ENCODE data around the gene GLIS1.

The GLIS1 gene

DNA sequence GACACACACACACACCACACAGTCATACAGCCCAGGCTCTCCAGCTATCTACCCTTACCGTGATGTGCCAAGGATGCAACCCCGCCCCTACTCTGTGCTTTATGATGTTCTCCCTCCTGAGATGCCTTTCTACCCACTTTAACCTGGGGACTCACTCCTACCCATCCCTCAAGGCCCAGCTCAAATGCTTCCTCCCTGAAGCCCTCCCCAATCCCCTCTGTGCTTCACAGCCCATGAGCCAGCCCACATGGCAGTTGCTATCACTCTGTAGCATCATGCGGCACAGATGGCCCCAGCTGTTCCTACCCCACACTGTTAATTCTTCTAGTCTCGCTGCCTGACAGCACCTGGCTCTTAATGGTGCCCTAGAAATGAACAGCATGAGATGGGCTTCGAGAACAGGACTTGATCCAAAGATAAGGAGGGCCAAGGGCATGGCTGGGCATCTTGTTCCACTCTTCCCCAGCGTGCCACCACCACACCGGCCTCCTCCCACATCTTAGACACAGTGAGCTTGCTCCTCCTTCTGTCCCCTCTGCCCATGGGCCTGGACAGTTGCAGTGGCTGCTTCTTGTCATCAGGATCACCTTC is 109.8 kb downstream of the GLIS1 start:
- no peak for DNase-seq

DNA sequence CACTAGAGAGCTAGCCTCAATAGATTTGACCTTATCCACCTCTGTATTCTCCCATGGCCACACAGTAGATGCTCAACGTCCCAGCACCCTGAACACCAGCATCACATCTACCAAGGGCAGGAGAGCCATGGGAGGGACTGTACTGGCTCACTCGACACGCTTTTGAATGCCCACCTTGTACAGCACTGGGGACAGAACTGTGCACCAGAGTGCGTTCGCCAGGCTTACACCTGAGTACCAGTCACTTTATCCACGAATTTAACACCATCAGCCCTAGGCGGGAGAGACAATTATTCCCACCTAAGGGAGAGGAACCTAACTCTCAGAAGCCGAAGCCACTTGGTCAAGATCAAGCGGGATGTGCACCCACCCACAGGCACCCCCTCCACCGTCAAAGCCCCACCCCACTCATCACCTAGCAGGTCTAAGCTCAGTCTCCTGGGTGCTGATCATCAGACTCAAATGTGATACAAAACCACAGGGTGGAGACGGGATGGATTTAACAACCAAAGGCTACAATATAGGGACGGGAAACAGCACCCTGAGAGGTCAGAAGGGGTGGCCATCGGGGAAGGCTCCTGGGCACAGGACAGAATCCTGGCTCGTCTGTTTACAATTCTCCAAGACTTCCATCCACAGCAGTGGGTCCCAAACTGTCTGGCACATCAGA is 110.5 kb downstream of the GLIS1 start:
- no peak for DNase-seq

DNA sequence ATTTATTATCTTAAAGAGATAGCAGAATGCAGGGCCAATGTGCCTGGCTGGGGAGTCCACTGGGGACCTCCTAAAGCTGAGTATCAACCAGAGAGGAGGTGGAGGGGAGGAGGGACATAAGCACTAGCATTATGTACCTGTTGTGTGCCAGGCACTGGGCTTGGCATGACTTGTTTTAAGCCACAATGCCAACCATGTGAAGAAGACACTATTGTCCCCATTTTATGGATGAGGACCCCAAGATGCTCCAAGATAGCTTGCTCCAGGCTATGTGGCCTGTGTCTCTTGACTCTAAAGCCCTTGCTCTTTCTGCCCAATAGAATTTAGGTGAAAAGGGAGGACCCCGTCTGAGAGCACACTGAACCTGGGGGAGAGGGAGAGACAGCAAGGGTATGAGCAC is 111.3 kb downstream of the GLIS1 start:
- no peak for DNase-seq

DNA sequence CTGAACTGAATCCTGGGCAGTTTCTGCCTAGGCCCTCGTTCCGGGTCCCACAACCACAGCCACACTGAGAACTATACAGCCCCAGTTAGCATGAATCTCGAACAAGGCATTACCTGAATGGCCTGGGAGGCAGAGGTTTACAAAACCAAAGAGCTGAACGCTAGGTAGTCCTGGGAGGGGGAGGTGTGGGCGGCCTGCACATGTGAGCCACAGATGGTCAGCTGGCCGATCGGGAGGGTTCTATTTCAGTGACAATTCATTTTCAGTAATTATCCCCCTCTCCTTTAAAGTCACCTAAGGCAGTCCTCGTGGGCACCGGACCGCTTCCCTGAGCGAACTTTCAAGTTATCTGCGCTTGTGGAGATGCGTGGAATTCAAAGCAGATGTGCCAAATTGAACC is 111.9 kb downstream of the GLIS1 start:
- no peak for DNase-seq

DNA sequence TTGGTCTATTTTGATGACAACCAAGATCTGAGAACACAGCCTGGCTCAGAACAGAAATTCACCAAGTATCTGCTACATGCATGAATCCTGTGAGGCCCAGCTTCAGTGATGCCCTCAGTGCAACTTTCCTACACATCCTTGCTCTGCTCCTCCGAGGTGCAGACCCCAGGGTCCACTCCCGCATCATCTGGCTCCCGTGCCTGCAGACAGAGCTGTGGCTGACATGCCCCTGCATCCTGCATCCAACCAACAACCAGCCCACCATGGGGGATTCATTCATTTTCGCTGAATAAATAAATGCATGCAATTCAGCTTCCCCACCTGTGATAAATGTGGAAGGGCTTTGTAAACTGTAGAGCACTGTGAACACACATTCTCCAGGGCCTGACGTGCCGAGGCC is 112.3 kb downstream of the GLIS1 start:
- DNase-seq: no peak

DNA sequence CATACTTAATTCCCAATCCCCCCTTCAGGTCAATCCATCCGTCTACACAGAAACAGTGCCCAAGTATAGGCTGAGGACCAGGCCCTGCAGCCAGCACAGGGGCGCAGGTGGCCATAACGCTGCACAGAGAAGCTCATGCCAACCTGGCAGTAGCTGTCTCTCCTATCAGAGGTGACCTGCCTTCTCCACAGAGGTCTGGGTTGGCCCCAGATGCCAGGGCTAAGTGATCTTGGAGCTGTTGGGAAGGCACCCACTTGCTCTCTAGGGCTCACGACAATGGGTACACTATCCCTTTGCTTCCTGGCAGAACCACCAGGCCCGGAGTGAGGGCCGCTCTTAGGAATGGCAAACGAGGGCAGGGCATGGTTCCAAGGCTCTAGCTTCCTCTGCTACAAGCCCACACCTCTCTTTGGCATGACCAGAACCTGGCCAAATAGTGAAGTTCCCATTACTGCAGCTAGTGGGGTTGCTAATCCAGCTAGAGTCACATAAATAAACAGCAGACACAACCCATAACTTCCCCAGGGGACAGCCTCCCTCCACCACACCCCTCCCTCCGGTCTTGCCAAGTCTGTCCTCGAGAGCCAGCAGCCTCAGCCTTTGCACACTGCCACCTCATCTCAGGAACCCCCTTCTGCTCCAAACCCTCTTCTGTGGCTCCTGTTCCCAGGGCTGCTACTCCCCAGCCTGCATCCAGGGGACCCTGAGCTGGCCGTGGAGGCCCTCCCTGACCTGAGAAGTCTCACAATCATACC is 113.0 kb downstream of the GLIS1 start:
- DNase-seq: no peak

DNA sequence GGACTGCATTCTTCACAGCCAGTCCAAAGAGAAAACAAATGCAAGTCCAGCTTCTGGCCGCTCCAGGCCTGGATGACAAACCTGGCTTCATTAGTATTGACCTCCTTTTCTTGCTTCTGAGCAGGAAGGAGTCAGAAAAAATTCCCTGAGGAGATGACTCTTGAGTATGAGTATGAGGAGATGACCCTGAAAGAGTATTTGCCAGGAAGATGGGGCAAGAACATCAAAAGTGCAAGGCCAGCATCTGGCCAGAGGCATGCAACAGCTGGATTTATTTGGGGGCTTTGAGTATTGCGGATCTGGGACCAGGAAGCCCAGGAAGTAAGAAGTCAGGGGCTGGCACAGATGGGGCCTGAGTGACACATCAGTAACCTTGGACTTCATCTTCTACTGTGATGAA is 113.9 kb downstream of the GLIS1 start:
- no peak for DNase-seq

DNA sequence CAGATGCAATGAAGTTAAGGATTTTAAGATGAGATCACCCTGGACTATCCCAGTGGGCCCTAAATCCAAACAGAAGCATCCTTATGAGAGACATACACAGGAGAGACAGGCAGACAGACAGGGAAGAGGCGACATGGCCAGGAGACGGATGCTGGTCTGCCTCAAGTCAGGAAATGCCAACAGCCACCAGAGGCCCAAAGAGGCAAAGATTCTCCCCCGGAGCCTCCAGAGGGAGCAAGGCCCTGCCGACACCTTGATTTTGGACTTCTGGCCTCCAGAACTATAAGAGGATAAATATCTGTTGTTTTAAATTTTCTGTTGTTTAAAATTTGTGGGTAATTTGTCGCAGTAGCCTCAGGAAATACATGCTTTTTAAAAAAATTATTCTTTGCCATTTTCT is 116.4 kb downstream of the GLIS1 start:
- no peak for DNase-seq

DNA sequence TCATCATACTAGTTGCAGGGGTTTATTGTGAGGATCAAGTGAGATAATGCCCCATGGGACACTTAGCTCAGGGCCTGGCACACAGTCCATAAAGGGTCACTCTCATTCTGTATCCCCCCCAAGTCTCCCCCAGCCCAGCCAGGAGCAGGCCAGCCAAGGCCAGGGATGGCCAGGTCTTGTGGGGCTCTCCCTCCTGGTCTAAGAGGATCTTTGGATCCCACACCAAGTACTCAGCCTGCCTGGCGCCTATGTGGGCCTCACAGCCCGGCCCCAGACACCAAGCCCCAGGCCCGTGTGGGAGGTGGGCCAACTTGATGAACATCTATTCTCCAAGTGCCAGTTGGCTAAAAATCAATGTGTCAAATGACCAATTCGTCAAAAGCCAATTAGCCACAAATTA is 117.8 kb downstream of the GLIS1 start:
- DNase-seq: no peak

DNA sequence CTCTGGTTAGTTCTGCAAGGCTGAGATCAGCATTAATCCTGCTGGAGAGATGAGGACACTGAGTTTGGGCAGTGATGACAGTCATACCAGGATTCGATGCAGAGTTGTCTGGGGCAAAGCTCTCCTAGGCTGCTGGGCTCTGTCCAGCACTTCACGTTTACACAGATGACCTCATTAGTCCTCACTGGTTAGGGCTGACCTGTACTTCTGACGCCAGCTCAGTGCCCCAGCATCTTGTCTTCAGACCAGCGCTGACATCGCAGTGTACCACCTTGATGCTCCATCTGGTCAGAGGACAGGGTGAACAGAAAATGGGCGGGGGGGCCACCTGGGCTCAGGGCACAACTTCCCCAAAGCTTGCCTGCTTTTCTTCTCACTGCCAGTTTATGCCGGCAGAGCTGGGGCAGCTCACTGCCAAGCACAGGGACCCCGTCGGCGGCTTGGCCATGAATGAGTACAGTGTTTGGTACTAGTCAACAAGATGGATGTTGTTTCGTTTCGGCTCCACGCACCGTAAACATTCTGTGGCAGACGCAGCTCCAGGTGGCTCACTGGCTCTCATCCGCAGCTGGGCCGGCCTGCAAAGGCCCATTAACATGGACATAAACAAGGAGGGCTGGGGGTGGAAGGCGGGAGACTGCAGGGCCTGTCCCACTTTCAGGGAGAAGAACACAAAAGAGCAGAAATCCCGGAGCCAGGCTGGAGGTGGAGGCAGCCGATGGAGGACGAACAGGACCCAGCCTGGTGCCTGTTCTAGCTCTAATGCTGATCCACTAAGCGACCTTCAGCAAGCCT is 118.7 kb downstream of the GLIS1 start:
- DNase-seq: no peak

DNA sequence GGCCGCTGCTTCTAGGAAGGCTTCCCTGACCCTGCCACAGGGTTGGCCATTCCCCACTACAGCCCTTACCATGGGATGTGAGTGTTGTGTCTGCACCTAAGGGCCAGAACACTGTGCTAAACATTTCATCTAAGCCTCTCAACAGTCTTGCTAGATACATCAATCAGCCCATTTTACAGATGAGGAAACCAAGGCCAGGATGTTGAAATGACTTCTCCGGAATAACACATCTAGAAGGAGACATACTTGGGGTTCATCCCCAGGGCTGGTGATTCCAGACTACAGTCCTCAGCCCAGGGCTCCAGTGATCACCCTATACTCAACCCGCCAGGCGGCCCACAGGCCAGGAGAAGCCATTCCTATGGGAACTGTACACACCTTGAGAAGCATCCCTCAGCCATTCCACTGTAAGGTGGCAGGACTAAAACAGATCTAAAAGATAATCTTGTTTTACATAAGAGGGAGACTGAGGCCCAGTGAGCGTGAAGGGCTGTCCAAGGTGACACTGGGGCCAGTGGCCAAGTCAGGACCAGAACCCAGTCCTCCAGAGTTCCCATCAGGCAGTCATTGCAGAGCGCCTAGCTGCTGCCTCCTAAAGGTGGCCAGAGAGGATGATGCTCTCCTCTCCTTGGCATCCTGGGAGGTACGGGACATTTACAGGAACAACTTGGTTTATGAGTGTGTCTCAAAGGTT is 119.5 kb downstream of the GLIS1 start:
- DNase-seq: no peak

DNA sequence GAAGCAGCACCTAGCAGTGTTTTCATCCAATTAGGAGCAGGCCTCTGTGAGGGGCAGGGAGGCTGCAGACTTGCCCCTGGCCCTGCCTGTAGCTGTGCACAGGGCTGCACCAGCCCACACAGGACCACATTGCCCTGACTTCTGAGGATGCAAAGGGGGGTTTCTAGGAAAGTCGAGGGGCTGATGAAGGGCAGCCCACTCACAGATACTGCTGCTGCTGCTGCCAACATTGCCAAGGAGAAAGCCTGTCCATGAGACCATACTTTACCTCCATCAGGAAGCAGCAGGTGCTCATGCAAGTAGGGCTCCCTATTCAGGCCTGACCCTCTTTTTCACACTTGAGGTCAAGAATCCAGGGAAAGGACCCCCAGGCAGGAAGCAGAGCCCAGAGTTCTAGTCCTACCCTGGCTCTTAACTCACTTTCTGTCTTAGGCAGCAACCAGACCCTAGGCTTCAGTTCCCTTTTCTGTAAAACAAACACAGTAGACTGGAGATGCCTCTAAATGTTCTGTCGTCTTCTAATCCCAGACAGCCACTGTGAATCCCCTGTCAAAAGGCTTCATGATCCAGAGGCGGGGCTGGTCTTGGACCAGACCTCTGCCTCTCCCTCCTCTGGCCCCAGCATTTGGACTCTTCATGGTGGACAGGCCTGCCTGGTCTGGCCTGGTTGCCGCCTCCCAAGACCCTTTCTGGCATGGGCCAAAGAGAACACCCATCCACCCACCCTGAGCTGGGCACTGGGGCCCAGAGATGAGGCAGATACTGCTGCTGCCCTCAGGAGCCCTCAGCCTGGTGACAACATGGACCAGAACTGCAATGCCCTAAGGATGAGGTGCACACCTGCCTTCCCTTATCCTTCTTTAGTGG is 120.2 kb downstream of the GLIS1 start:
- no peak for DNase-seq

DNA sequence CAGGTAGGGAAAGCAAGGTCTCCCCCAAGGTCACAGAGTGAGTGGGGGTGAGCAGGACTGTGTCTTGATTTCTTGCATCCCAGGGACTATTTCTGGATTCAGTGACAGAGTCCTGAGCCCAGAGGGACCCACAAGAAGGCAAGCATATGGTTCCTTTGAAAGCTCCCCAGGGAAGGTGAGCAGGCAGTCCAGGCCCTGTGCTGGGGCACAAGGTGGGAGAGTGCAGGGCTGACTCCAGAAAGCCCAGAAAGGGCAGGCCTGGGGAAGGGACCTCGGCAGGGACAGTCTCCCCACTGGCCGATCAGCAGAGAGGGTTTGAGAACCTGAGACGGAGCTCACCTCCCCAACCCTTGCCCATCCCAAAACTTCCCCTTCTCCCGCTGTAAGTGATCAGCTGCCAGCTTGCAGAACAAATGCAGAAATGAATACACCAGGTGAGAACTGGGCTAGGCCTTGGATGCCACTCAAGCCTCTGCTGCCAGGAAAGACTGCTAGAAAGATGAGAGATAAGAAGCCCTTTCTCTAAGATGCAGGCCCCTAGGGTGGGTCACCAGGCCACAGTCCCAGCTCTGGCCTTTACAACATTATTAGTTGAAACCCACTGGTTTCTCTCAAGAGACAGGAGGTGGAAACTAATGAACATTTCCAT is 121.0 kb downstream of the GLIS1 start:
- DNase-seq: no peak

DNA sequence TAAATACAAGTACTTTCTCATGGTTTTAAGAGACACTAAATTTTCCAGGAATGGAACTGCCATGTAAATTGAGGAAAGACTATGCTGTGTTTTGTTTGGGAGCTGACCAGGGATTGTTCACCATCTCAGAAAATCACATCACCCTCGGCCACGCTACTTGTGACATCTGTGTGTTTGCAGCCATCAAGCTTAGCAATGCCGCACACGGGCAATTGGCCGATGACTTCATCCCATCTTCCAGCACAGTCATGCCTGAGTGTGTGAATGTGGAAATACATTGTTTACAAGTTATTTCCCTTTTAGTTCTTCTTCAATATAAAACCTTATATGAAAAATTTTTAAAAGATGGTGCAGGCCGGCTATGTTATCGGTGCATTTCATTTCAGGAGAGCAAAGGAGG is 121.6 kb downstream of the GLIS1 start:
- no peak for DNase-seq

DNA sequence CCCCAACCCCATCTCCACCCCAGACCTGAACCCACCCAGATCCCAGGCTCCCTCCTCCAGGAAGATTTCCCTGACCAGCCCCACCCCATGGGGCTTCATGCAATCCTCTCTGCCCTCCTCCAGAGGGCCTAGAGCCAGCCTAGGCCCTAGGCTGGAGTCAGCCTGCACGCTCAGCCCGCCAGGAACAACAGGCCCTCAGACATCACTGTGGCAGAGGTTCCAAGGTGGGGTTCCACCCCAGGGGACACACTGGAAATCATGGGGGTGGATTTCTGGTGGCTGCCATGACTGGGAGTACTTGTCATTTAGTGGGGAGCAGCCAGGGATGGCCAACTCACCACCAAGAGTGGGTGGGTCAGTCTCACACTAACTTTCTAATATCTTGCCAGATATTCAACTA is 122.0 kb downstream of the GLIS1 start:
- DNase-seq: no peak

DNA sequence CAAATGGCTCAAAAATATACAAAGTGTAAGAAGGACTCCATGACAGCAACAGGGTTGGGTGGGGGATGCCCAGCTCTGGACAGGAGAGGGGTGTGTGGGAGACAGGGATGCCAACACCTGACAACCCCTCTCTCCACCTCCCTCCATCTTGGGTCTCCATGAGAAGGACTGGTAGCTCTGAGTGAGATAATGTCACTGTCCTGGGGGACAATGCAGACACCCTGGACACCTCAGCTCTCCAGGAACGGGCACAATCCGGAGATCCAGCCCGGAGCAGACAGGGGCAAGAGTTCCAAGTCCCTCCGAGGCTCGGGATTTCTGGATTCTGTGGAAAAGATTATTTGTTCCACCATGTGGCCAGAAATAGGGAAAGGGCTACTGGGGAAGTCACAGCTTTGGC is 122.5 kb downstream of the GLIS1 start:
- no peak for DNase-seq

DNA sequence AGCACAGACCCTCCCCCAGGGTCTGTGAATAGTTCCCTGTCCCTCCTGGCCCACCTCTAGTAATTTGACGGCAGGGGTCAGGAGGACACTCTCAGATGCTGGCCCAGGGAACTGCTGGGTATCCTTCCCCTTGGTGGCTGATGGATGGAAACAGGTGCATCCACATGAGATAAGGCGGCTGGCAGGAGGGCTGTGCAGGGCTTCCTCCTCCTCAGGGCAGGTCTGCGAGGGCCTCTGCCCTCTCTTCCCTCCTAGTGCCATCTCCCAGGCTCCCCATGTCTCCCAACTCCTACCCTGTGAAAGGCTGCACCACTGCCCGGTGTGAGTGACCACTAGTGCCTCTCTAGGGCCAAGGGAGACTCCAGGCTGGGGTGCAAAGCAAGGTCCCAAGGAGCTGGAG is 123.9 kb downstream of the GLIS1 start:
- DNase-seq: no peak

DNA sequence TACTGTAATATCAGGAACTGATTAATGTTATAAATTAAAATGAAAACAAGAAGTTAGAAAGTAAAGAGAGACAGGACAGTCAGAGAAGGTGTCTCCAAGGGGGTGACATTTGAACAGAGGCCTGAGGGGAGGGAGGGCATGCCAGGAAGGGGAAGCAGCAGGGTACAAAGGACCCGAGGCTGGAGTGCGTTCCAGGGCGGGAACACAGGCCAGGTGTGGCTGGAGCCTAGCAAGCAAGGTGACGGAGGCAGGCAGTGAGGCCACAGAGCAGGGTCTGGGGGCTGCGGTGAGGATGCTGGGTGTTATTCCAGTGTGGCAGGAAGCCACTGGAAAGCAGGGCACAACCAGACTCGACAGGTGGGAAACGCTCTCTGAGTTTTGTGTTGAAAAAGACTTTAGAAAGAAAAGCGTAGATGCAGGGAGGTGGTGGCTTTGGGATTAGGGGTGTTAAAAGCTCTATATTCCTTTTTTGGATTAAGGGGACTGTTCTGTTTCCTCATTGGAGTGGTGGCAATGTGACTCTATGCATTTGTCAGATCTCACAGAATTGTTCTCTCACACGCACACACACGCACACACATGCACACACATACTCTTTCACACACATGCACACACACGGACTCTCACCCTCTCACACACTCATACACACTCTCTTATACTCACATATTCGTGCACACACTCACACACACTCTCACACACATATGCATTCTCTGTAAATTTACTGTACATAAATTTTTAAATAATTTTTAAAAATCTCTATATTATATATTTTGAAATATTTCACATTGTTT is 124.5 kb downstream of the GLIS1 start:
- no peak for DNase-seq

DNA sequence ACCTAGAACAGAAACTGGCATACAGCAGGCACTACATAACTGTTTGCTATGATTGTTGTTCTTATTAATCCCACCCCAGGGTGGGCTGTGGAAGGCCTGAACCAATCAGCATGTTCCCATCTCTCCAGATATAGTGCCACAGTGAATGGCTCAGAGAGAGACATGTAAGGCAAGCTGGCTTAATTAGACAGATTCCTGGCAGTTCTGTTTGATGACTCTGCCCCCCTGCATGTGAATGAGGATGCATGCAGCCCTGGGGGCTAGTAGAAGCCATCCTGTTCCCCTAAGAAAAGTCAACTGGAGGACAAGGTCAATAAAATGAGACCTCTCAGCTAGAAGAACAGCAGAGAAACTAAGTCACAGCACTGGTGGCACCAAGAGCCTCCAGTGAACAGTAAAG is 130.3 kb downstream of the GLIS1 start:
- DNase-seq: no peak

DNA sequence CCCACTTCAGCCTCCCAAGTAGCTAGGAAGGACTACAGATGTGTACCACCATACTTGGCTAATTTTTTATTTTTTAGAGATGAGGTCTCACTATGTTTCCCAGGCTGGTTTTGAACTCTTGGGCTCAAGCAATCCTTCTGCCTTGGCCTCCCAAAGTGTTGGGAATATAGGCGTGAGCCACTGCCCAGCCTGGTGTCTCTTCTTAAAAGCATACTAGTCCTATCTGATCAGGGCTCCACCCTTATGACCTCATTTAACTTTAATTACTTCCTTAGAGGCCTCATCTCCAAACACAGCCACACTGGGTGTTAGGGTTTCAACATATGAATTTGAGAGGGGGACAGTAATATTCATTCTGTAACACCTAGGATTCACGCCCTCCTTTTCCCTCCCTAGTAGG is 130.9 kb downstream of the GLIS1 start:
- no peak for DNase-seq

DNA sequence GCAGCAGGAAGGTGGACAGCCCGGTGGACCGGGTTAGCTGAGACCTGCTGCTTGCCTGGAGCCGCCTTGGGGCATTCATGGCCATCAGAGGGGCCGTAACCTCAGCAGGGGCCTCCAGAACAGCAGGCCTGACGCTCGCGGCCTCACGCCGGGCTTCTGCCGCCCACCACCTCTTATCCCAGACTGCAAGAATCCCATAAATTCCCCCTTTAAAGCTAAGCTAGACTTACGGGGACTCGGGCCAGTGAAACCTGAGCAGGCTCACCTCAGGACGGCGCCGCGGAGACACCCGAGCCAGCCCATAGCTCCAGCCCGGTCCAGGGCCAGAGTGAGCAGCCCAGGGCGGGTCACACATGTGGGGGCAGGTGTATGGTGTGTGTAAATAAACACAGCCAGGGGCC is 132.3 kb downstream of the GLIS1 start:
- no peak for DNase-seq
